ENCODE data around the gene ASB18.

The ASB18 gene

DNA sequence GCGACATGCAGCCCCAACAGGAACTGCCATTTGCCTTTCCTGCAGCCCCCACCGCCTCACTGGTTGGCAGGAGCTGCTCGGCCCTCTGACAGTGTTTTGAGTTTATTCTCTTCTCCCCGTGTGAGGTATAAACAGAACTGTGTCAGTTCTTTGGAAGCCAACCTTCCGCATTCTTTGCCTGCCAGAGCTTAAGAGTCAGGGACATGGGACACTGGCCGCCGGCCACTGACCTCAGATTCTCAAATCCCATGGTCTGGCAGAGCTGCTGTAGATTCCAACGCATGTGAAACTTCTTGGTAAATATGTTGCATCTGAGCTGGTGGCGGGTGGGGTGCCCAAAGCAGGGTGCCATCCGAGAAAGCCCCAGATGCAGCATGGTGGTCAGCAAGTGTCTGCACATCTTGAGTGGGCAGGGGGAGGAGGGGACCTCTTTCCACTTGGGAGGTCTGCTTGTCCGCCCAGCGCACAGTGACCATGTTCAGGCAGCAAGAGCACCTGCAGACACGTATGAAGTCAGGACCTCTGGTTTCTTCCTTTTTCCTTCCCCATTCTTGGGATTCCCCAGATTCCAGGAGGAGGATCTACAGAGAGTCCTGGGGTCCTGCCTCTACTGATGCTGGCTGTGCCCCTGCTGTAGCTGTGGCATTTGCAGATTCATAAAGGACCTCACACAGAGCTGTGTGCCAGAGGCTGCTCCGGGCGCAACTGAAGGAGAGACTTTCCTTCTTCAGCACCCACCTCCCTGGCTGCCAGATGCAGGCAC is 23.8 kb downstream of the ASB18 start:
- DNase-seq = no peak

DNA sequence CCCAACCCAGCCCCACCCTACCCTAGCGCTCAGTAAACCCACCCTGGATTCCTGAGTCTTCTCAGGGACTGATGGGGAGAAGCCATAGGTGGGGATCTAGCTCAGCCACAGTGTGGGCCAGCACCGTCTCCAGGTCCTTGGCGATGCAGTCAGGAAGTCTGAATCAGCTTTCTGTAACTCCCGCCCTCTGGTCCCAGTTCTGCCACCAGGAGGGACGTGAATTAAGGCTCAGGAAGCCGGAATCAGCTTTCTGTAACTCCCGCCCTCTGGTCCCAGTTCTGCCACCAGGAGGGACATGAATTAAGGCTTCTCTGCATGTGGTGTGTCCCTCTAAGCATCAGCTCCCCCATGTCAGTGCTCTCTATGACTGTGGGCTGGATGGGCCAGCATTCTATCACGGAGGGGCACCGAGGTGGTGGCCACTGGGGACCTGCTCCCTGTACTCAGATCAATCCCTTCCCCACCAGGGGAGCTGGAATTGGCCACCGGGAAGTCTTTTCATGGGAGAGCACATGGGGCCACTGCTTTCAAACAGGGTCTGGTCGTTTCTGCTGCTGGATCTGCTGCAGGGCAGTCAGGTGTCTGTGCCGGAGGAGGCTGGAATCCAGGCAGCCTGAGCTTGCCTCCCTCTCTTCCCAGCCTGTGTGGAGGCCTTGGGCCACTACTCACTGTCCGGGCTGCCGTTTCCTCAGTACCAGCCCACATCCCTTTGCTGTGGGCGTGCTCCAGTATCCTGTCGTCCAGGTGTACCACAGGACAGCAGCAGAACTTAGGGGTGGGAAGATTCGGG is 24.7 kb downstream of the ASB18 start:
- DNase-seq = no peak

DNA sequence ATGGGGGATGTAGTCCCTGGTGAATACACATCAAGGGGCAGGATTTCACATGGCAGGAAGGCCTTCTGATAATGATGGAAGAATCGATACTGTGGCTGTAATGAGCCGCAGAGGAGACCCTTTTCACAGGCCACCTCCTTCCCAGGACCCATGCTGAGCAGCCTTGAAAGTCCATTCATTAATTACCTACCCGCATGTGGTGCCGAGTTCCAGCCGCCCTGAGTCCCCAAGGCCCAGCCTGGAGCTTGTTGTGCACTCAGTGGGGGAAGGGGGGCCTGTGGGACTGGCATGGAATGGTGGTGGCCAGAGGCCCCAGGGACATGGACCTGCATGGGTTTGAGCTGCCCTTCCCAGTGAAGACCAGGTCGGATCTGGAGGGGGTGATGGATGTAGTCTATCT is 25.5 kb downstream of the ASB18 start:
- DNase-seq = no peak

- DNase-seq = no peak
These were observed 26.6 kb downstream of the ASB18 start for GRCh38 chr2:236237468-236238190.

GRCh38 chr2:236236559-236237452 is 27.4 kb downstream of the ASB18 start:
- no peak for DNase-seq

DNA sequence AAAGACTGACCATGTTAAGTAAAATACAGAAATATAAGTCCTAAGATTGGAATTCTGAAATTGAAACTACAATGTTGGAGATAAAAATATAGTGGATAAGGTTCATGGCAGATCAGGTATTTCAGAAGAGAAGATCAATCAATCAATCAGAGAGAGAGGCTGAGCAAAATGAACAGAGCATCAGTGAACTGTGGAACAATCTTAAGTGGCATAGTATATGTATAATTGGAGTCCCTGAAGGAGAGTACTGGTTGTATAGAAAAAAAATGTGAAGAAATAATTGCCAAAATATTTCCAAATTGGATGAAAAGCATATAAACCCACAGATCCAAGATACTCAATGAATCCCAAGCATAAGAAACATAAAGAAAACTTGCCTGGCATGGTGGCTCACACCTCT is 35.0 kb downstream of the ASB18 start:
- DNase-seq = no peak

GRCh38 chr2:236223675-236224074 is 40.5 kb downstream of the ASB18 start:
- no peak for DNase-seq

- no peak for DNase-seq
These were observed 42.4 kb downstream of the ASB18 start for GRCh38 chr2:236221798-236222197.

- DNase-seq = no peak
These were observed 44.8 kb downstream of the ASB18 start for GRCh38 chr2:236219411-236219810.

DNA sequence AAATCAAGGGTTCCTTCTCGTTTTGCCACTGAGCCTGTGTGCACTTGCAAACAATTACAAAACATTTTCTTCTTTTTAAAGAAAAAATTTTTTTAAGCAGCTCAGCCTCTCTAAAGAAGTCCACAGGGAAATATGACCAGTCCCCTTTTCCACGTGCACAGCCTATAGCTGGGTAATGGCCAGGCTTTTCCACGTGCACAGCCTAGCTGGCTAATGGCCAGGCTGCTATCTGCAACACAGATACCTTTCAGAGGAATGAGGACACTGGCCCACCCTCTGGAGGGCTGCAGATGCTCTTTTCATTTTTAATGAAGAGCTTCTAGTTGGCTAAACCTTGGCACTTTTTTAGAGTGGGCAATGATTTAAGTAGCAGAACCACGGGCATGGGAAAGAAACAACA is 46.3 kb downstream of the ASB18 start:
- DNase-seq = no peak

DNA sequence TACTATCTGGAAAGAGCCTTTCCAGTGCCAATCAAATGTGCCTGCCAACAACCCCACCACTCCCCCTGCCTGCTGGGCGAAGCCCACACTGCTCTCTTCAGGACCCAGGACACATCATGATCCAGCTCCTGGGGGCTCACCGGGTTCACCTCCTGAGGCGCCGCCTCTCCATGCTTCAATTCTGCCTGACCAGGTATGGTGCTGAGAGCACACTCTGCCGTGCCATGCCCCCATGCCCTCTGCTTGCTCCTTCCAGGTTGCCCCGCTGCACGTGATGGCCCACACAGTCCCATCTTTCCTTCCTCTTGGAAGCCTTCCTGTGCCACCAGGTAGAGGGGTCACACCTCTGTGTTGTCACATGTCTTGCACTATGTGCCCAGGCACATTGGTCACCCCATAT is 47.5 kb downstream of the ASB18 start:
- no peak for DNase-seq

DNA sequence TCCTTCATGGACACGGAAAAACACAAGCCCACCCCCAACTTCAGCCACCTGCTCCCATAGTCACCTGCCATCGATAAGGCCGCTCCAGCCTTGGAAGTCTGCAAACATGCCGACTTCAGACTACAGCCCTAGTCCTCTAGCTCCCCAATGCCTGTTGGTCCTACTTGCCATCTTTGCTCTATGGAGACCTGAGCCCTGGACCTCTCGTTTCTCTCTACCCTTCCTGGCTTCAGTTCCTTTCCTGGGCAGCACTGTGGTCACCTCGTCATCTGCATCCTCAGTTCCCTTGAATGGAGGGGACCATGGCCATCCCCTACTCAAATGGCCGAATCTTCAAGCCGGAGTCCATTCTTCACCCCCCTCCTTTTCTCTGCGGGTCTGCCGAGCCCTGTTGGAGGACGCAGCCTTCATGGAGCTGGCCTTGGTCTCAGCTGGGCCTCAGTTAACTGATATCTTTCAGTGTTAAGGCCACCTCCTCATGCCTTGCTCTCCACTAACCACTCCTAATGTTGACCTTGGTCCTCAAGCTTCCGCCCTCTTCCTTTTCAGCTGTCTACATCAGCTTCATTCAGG is 48.4 kb downstream of the ASB18 start:
- no peak for DNase-seq

- DNase-seq = no peak
These were observed 49.0 kb downstream of the ASB18 start for GRCh38 chr2:236215196-236215595.

DNA sequence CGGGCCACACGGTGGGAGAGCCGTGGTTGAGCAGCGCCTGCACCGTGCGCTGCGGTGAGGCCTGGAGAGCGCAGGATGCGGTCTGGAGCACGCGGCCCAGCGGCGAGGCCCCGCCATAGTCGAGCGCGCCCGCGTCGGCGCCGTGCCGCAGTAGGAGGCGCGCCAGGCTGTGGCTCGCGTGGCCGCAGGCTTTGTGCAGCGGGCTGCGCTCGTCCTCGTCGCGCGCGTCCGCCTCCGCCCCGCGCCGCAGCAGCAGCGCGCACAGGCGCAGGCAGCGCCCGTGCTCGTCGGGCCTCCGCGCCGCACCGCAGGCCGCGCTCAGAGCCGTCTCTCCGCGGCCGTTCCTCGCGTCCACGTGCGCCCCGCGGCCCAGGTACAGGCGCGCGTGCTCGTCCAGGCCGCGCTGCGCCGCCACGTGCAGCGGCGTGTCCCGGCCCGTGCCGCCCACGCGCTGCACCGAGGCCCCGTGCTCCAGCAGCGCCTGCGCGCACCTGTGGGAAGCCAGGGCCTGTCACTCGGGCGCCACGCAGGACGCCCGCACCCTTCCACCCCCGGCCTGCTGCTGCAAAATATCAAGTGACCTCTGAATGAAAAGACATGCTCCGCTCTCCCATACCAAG is 49.7 kb downstream of the ASB18 start:
- no peak for DNase-seq

DNA sequence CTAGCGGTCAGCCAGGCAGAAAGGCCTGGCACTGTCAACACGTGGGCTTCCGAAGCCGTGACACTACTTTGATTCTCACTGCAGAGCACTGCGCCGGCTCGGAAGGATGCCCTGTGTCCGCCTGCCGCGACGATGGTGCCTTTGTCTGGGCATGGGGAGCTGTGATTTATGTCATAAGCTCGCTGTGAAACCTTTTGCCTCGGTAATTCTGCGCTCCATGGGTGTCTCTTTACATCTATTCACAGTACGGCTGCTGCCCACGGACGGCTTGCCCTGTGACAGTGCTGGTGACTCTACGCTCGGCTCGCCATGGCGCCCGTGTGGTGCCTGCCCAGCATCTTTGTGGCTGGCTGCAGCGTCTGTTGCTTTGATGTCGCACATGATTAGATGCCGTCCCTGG is 52.9 kb downstream of the ASB18 start:
- DNase-seq = no peak

DNA sequence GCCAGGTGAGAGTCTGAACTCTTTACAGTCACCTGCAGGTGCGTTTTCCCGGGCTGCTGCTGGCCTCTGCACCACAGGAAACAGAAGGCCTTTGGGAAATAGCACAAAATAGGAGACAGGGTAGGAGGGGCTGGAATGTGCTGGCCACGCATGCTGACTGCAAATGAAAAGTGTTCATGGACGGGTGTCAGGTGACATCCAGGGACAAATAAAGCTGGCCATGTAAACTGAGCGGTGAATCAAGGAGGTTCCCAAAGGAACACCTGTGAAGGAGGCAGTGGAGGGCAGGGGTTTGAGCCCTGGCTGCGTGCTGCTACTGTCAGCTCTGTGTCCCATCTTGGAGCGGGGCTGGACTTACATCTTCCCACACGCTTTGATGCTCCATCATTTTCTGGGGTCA is 53.7 kb downstream of the ASB18 start:
- no peak for DNase-seq

- no peak for DNase-seq
These were observed 54.2 kb downstream of the ASB18 start for GRCh38 chr2:236209996-236210395.

DNA sequence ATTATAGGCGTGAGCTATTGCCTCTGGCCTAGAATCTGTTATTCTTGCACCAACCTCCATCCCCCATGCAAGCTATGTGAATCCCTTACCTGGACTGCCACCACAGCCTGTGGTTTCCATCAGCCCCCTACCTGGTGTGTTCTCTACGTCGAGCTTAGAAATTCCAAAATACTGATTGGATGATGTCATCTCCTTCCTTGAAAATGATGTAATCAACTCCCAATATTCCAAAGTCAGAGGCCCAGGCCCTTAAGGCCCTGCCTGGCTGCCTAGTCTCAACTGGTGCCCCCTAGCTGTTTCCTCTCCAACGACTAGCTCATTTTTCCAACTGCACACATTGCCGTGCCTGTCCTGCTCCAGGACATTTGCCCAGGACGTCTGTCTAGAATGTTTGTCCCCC is 54.7 kb downstream of the ASB18 start:
- DNase-seq = no peak

GRCh38 chr2:236208019-236208926 is 55.9 kb downstream of the ASB18 start:
- no peak for DNase-seq

- no peak for DNase-seq
These were observed 56.7 kb downstream of the ASB18 start for GRCh38 chr2:236207472-236207871.

Measured in hematopoietic multipotent progenitor cell treated with erythropoietin and hydrocortisone succinate and interleukin-3 and kit ligand, for 6 days (in vitro differentiated cells).